Measurements from ENCODE around the gene TMEM107.

Gene TMEM107

DNA sequence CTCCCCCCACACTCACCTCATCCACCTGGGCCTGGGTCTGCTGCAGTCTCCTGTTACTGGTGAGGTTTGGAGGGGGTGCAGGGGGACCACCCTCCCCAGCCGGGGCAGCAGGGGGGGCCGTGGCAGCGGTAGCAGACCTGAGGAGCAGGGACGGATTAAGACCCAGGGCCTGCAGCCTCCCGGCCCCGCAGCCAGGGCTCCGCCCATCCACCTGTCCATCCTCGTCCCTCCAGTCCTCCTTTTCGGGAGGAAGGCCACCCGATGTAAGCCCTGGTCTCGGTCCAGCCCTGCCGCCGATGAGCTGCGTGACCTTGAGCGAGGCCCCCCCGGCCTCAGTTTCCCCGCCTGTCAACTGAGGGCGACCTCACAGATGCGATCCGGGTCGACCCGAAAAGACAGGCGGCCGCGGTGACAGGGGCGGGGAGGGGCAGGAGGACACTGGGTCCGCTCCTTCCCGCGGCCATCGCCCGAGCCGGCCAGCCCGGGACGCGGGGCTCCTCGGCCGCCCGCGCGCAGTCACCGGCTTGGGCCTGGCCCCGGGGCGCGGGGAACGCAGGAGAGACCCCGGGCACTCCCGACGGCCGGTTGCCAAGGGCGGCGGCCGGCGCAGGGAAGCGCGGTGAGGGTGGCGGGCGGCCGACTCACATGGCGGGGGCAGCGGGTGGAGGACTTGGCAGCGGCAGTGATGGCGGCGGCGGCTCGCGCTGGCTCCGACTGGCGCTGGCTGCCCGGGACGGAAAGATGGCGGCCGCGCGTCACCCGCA, 13.8 kb downstream of the TMEM107 start, which contains the start of gene VAMP2 (continued):
- TF ChIP-seq, protein P1, sequence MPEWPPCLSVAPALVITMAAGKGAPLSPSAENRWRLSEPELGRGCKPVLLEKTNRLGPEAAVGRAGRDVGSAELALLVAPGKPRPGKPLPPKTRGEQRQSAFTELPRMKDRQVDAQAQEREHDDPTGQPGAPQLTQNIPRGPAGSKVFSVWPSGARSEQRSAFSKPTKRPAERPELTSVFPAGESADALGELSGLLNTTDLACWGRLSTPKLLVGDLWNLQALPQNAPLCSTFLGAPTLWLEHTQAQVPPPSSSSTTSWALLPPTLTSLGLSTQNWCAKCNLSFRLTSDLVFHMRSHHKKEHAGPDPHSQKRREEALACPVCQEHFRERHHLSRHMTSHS (tag by site-specific recombination; IDR thresholded peaks at IDR 0.05) = no peak
- TF ChIP-seq ZNF140 (tag by site-specific recombination; IDR thresholded peaks at IDR 0.05) = no peak
- TF ChIP-seq, protein P2, sequence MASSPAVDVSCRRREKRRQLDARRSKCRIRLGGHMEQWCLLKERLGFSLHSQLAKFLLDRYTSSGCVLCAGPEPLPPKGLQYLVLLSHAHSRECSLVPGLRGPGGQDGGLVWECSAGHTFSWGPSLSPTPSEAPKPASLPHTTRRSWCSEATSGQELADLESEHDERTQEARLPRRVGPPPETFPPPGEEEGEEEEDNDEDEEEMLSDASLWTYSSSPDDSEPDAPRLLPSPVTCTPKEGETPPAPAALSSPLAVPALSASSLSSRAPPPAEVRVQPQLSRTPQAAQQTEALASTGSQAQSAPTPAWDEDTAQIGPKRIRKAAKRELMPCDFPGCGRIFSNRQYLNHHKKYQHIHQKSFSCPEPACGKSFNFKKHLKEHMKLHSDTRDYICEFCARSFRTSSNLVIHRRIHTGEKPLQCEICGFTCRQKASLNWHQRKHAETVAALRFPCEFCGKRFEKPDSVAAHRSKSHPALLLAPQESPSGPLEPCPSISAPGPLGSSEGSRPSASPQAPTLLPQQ (tag by site-specific recombination; IDR thresholded peaks at IDR 0.05) = no peak
- TF ChIP-seq ZNF211 (tag by site-specific recombination; IDR thresholded peaks at IDR 0.05; ENCODE audit: low read depth) = no peak
- no peak for TF ChIP-seq ZNF10 (tag by site-specific recombination; IDR thresholded peaks at IDR 0.05)

DNA sequence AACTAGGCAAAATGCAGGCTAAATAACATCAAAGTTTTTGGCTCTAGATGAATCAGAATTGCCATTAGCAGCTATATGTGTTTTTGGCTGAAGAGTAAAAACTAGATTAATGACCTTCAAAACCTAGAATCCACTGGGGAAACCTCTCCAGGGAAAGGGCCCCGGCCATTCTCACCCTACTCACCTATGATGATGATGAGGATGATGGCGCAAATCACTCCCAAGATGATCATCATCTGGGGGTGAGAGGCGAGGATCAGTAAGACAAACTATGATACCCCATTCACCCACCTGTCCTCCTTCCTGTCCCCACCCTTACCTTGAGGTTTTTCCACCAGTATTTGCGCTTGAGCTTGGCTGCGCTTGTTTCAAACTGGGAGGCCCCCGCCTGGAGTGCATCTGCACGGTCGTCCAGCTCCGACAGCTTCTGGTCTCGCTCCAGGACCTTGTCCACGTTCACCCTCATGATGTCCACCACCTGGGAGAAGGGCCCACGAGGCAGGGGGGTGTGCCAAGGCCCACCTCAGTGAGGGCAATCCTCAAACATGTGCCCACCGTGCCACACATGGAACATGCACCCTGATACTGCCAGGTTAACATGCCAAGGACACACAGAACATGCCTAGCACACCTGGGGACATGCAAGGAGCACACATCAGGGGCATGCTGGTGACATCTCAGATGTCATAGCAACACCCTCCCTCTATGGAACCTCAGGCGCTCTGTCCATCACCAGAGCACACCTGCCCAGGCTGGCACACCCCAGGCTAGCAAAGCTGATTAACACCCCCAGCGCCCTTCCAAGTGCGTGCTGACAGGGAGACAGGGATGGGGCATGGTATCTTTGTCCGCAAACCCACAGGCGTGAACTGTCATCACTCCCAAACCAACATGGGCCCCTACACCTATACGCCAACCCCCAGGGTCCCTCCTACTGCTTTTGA, 14.6 kb downstream of the TMEM107 start:
- H3K4me3 ChIP-seq (ENCODE audit: low read depth, low read length) = peak overlapping the region; percentile 89
- peaks cover 24% of the 10 kb centered on the region for H3K4me1 ChIP-seq (ENCODE audit: control insufficient read depth, insufficient read depth, low read length)
- ChIA-PET CTCF (interaction anchor here (0.5 to 7.3 kb wide), 9 partner anchors 12 to 104 kb away, joined by 3 to 91 read pairs (median 4); no protein-coding TSS in a partner anchor), POLR2A (interaction anchor here (0.6 to 2.2 kb wide), 4 partner anchors 12 to 86 kb away, joined by 3 to 7 read pairs (median 3); partner anchors contain the start of gene CTC1)
- peak overlapping the region; percentile 96 for H3K27ac ChIP-seq (ENCODE audit: extremely low read depth, low read depth, low read length)
- TF ChIP-seq, protein P3, sequence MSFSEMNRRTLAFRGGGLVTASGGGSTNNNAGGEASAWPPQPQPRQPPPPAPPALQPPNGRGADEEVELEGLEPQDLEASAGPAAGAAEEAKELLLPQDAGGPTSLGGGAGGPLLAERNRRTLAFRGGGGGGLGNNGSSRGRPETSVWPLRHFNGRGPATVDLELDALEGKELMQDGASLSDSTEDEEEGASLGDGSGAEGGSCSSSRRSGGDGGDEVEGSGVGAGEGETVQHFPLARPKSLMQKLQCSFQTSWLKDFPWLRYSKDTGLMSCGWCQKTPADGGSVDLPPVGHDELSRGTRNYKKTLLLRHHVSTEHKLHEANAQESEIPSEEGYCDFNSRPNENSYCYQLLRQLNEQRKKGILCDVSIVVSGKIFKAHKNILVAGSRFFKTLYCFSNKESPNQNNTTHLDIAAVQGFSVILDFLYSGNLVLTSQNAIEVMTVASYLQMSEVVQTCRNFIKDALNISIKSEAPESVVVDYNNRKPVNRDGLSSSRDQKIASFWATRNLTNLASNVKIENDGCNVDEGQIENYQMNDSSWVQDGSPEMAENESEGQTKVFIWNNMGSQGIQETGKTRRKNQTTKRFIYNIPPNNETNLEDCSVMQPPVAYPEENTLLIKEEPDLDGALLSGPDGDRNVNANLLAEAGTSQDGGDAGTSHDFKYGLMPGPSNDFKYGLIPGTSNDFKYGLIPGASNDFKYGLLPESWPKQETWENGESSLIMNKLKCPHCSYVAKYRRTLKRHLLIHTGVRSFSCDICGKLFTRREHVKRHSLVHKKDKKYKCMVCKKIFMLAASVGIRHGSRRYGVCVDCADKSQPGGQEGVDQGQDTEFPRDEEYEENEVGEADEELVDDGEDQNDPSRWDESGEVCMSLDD (tag by site-specific recombination; IDR thresholded peaks at IDR 0.05) = no peak
- TF ChIP-seq GLI4 (tag by site-specific recombination; IDR thresholded peaks at IDR 0.05) = 0 out of 2 replicates have a peak, but pooled peaks have one; percentile 12
- TF ChIP-seq, protein P4, sequence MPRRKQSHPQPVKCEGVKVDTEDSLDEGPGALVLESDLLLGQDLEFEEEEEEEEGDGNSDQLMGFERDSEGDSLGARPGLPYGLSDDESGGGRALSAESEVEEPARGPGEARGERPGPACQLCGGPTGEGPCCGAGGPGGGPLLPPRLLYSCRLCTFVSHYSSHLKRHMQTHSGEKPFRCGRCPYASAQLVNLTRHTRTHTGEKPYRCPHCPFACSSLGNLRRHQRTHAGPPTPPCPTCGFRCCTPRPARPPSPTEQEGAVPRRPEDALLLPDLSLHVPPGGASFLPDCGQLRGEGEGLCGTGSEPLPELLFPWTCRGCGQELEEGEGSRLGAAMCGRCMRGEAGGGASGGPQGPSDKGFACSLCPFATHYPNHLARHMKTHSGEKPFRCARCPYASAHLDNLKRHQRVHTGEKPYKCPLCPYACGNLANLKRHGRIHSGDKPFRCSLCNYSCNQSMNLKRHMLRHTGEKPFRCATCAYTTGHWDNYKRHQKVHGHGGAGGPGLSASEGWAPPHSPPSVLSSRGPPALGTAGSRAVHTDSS (tag by site-specific recombination; IDR thresholded peaks at IDR 0.05) = peak; percentile 66; the same call in 1 of the 2 replicates
- TF ChIP-seq, protein P5, sequence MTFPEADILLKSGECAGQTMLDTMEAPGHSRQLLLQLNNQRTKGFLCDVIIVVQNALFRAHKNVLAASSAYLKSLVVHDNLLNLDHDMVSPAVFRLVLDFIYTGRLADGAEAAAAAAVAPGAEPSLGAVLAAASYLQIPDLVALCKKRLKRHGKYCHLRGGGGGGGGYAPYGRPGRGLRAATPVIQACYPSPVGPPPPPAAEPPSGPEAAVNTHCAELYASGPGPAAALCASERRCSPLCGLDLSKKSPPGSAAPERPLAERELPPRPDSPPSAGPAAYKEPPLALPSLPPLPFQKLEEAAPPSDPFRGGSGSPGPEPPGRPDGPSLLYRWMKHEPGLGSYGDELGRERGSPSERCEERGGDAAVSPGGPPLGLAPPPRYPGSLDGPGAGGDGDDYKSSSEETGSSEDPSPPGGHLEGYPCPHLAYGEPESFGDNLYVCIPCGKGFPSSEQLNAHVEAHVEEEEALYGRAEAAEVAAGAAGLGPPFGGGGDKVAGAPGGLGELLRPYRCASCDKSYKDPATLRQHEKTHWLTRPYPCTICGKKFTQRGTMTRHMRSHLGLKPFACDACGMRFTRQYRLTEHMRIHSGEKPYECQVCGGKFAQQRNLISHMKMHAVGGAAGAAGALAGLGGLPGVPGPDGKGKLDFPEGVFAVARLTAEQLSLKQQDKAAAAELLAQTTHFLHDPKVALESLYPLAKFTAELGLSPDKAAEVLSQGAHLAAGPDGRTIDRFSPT (tag by site-specific recombination; IDR thresholded peaks at IDR 0.05) = peak; percentile 47; the same call in 1 of the 2 replicates
- TF ChIP-seq, protein P6, sequence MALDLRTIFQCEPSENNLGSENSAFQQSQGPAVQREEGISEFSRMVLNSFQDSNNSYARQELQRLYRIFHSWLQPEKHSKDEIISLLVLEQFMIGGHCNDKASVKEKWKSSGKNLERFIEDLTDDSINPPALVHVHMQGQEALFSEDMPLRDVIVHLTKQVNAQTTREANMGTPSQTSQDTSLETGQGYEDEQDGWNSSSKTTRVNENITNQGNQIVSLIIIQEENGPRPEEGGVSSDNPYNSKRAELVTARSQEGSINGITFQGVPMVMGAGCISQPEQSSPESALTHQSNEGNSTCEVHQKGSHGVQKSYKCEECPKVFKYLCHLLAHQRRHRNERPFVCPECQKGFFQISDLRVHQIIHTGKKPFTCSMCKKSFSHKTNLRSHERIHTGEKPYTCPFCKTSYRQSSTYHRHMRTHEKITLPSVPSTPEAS (tag by site-specific recombination; IDR thresholded peaks at IDR 0.05) = no peak
- no peak for TF ChIP-seq ZFP69B (tag by site-specific recombination; IDR thresholded peaks at IDR 0.05)
- peaks cover 15 to 34% of the 10 kb centered on the region in 2 experiments; a peak in 2 of 3 replicates for H3K36me3 ChIP-seq (ENCODE audit: control insufficient read depth in 2 of 2, insufficient read depth in 1 of 2, low read length in 2 of 2)
- no peaks in the 10 kb centered on the region for H3K9me3 ChIP-seq (ENCODE audit: control insufficient read depth, insufficient read depth, low read depth, low read length)
